Inflammatory macrophage treated with lipopolysaccharide for 4 hours (primary cell): ENCODE results near the gene PPM1J.
A peak's percentile ranks its signal among the peaks of the same experiment; 100 is the strongest.

Source experiments
- DNase-seq: peaks from one replicate; pipeline ENCODE4 v3.0.0-alpha.2; 2020

Gene PPM1J

GRCh38 chr1:112686417-112686816 is 28.7 kb downstream of the PPM1J start:
- DNase-seq = no peak

- DNase-seq = no peak
Measured at GRCh38 chr1:112685913-112686312, 29.2 kb downstream of the PPM1J start.

GRCh38 chr1:112678605-112679004 is 36.5 kb downstream of the PPM1J start:
- no peak for DNase-seq

GRCh38 chr1:112677501-112677900 is 37.6 kb downstream of the PPM1J start:
- no peak for DNase-seq

GRCh38 chr1:112676543-112676942 is 38.6 kb downstream of the PPM1J start:
- no peak for DNase-seq

GRCh38 chr1:112675728-112676381 is 39.3 kb downstream of the PPM1J start:
- DNase-seq = no peak

- DNase-seq = peak; percentile 48
Measured at GRCh38 chr1:112674986-112675727, 40.0 kb downstream of the PPM1J start.

- DNase-seq = peak; percentile 80
Measured at GRCh38 chr1:112674440-112674985, 40.6 kb downstream of the PPM1J start, which contains the start of gene MOV10. TSS of gene MOV10 (plus strand) at chr1:112674659. CDS start at chr1:112674913, 254 bp downstream.

GRCh38 chr1:112673592-112674439 is 41.3 kb downstream of the PPM1J start:
- DNase-seq = peak; percentile 26

- DNase-seq = no peak
Measured at GRCh38 chr1:112672842-112673241, 42.3 kb downstream of the PPM1J start.

GRCh38 chr1:112672009-112672408 is 43.1 kb downstream of the PPM1J start:
- DNase-seq = no peak

- no peak for DNase-seq
Measured at GRCh38 chr1:112666946-112667345, 48.2 kb downstream of the PPM1J start.

GRCh38 chr1:112665857-112666256 is 49.3 kb downstream of the PPM1J start:
- DNase-seq = no peak
